Mesendoderm (in vitro differentiated cells): ENCODE results near the gene NKX1-1.
A peak's percentile ranks its signal among the peaks of the same experiment; 100 is the strongest.

Experiments
- DNase-seq: peaks from one replicate; pipeline ENCODE4 v3.0.0; 2013
- H2AK5ac ChIP-seq: 2 replicates; pipeline ENCODE4 v1.6.1; 2013; ENCODE audit warnings: low read length, inconsistent platforms
- H2BK120ac ChIP-seq: 2 replicates; pipeline ENCODE4 v1.6.1; 2013; ENCODE audit warnings: low read depth, mild to moderate bottlenecking, low read length, moderate library complexity, mixed read lengths
- H2BK15ac ChIP-seq: replicated peaks from 2 replicates; pipeline ENCODE4 v1.6.1; 2013; ENCODE audit warnings: low read depth, mild to moderate bottlenecking, moderate library complexity
- H2BK5ac ChIP-seq: 2 replicates; pipeline ENCODE4 v1.6.1; 2013; ENCODE audit warnings: low read length, inconsistent platforms
- H3K18ac ChIP-seq: 2 replicates; pipeline ENCODE4 v1.6.1; 2013; ENCODE audit warnings: mild to moderate bottlenecking, low read length, mixed read lengths
- H3K23ac ChIP-seq: one replicate; pipeline ENCODE4 v1.6.1; 2013; ENCODE audit warnings: low read length
- H3K27ac ChIP-seq: 2 replicates; pipeline ENCODE4 v1.5.1; 2013; ENCODE audit warnings: low read depth, mild to moderate bottlenecking, inconsistent platforms, low read length, moderate library complexity
- H3K27me3 ChIP-seq: 2 replicates; pipeline ENCODE4 v1.6.1; 2013; ENCODE audit warnings: low read length, control low read depth, mild to moderate bottlenecking, inconsistent platforms; ENCODE audit not compliant: insufficient read depth, poor library complexity
- H3K36me3 ChIP-seq: 2 replicates; pipeline ENCODE4 v1.6.1; 2013; ENCODE audit warnings: low read length, inconsistent platforms; ENCODE audit not compliant: control insufficient read depth, insufficient read depth
- H3K4ac ChIP-seq: one replicate; pipeline ENCODE4 v1.6.1; 2013; ENCODE audit warnings: low read depth, mild to moderate bottlenecking, low read length, moderate library complexity
- H3K4me1 ChIP-seq: 2 replicates; pipeline ENCODE4 v1.6.1; 2013; ENCODE audit warnings: low read depth, low read length, inconsistent platforms; ENCODE audit not compliant: control insufficient read depth
- H3K4me2 ChIP-seq: 2 replicates; pipeline ENCODE4 v1.6.1; 2013; ENCODE audit warnings: low read length
- H3K4me3 ChIP-seq: 2 replicates; pipeline ENCODE4 v1.5.1; 2013; ENCODE audit warnings: mild to moderate bottlenecking, low read length
- H3K56ac ChIP-seq: one replicate; pipeline ENCODE4 v1.6.1; 2013; ENCODE audit warnings: low read length
- H3K79me1 ChIP-seq: 2 replicates; pipeline ENCODE4 v1.6.1; 2013; ENCODE audit warnings: low read length, inconsistent platforms
- H3K79me2 ChIP-seq: 2 replicates; pipeline ENCODE4 v1.6.1; 2013; ENCODE audit warnings: mild to moderate bottlenecking, low read length; ENCODE audit not compliant: control insufficient read depth, insufficient read depth
- H3K9ac ChIP-seq: 2 replicates; pipeline ENCODE4 v1.6.1; 2013; ENCODE audit warnings: low read length, inconsistent platforms
- H4K5ac ChIP-seq: one replicate; pipeline ENCODE4 v1.6.1; 2013; ENCODE audit warnings: low read length
- H4K8ac ChIP-seq: one replicate; pipeline ENCODE4 v1.6.1; 2013; ENCODE audit warnings: low read depth, mild to moderate bottlenecking, control low read depth, low read length, moderate library complexity
- WGBS: extraction: QIAGEN DNeasy Blood & Tissue Kit; methylation state at CpG from one replicate; pipeline ENCODE4 v1.1.7; 2013; ENCODE audit warnings: low lambda C conversion rate, missing lambda C conversion rate; ENCODE audit not compliant: insufficient coverage; ENCODE audit errors: extremely low coverage; 5-methylcytosine and 5-hydroxymethylcytosine counted together

Gene NKX1-1

DNA sequence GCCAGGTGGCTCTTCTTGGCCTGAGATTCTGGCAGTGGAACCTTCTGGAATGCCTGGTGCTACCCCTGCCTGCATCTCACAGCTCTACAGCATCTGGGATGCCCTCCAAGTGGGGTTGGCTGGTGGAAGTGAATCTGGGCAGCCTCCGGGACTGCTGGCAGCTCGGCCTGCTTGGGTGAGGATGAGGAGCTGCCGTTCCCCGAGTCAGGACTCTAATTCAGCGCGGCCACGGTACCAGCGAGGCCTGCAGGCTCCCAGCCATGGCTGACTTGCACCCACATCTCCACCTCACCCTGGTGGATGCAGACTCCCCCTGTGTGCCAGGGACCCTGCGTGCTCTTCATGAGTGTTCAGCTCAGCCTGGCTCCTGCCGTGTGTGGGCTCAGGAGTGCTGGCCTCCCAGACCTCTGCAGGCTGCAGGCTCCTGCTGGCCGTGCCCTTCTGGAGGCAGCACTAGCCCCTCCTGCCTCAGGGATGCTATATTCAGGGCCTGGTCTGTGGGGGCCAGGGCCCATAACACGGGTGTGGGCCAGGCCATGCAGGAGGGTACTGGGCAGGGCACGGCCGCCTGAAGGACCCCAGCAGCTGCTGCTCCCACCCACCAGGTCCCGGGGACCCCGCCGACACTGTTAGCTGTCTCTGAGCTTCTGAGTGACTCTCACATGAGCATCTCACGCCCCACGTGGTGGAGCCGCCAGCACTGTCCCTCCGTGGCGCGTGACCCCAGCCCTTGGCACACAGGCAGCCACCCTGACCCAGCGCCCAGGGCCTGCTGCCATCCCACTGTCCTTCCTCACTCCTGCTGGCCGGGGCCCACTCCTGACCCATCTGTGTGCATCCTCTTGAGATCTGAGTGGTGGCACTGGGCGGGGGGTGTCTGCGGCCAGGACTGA, 48.6 kb downstream of the NKX1-1 start:
- DNase-seq = no peak
- Histone ChIP-seq H3K79me2 (no peaks in the 10 kb centered on the region), H3K9ac (no peak overlapping the region), H3K36me3 (no peaks in the 10 kb centered on the region), H3K23ac (no peak overlapping the region), H2BK120ac (no peak overlapping the region), H3K4me2 (no peak overlapping the region), H3K56ac (no peak overlapping the region), H3K4me3 (no peak overlapping the region), H4K8ac (no peak overlapping the region), H3K27me3 (no peaks in the 10 kb centered on the region), H3K79me1 (no peaks in the 10 kb centered on the region), H3K27ac (no peak overlapping the region), H3K4ac (no peak overlapping the region), H4K5ac (no peak overlapping the region), H3K18ac (no peak overlapping the region), H2BK5ac (no peak overlapping the region), H3K4me1 (no peaks in the 10 kb centered on the region), H2BK15ac (no peak overlapping the region), H2AK5ac (no peak overlapping the region)
- no CpG with 5 or more reads among the region's 27 CpGs for WGBS

DNA sequence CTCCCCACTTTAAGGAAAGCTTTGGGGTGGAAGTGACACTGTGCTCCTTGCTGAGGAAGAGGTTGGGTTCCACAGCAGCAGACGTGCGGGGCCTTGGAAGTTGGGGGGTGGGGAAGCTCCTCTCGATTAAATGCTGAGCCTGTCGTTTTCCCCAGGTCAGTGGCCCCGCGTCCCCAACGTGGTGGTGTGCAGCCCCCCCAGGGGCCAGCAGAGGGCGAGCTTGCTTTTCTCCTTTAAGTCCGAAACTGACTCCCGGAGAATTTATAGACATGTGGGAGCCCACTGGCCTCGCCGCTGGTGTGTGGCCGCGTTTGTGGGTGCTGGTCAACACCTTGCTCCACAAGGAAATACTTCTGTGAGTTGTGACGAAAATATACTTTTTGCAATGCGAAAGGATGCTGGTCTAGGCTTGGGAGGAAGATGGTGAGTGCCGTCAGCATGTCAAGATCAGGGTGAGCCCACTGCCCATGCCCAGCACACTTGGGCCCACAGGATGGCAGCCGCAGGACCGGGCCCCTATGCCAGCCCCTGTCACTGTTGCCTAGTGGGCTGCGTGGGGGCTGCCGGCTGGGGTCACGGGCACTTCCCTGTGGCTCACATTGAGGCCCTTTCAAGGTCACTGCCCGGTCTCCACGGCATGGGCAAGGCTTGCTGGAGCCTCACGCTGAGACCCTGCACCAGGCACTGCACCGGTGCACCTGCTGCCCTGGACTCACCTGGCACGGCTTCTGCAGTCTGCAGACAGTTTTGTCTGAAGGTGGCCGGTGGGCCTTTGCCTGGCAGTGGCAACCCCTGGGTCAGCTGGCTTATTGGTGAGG, 49.9 kb downstream of the NKX1-1 start:
- Histone ChIP-seq H2BK5ac (no peak overlapping the region), H3K79me2 (no peaks in the 10 kb centered on the region), H3K4ac (no peak overlapping the region), H4K5ac (no peak overlapping the region), H3K4me3 (no peak overlapping the region), H2BK120ac (no peak overlapping the region), H3K79me1 (no peaks in the 10 kb centered on the region), H3K27ac (no peak overlapping the region), H4K8ac (no peak overlapping the region), H3K4me2 (no peak overlapping the region), H3K36me3 (no peaks in the 10 kb centered on the region), H2BK15ac (no peak overlapping the region), H3K23ac (no peak overlapping the region), H3K56ac (no peak overlapping the region), H3K4me1 (no peaks in the 10 kb centered on the region), H3K9ac (no peak overlapping the region), H2AK5ac (no peak overlapping the region), H3K27me3 (no peaks in the 10 kb centered on the region), H3K18ac (no peak overlapping the region)
- peak; percentile 63 for DNase-seq
- WGBS = no CpG with 5 or more reads among the region's 28 CpGs

DNA sequence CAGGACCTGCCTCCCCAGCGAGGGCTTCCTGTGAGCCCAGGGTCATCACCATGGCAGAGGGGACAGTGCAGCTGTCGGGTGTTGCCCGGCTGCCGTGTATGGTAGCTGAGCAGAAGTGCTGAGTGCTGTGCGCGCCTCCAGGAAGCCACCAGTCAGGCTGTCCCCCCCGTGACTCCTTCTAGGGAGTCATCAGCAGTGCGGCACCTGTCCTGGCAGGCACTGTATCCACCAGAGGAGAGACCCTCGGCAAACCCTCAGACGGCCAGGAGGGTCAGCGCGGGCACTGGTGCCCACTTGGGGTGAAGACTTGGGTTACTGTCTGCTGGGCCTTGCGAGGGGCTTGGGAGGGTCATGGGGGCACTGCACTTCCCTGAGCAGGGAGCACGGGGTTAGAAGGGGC, 50.9 kb downstream of the NKX1-1 start:
- Histone ChIP-seq H2BK15ac (no peak overlapping the region), H4K5ac (no peak overlapping the region), H3K23ac (no peak overlapping the region), H3K4me3 (no peak overlapping the region), H3K79me1 (no peaks in the 10 kb centered on the region), H3K4ac (no peak overlapping the region), H2BK5ac (no peak overlapping the region), H2AK5ac (no peak overlapping the region), H2BK120ac (no peak overlapping the region), H3K36me3 (no peaks in the 10 kb centered on the region), H3K27ac (no peak overlapping the region), H3K4me1 (no peaks in the 10 kb centered on the region), H3K79me2 (no peaks in the 10 kb centered on the region), H3K56ac (no peak overlapping the region), H3K27me3 (no peaks in the 10 kb centered on the region), H3K4me2 (no peak overlapping the region), H3K9ac (no peak overlapping the region), H4K8ac (no peak overlapping the region), H3K18ac (no peak overlapping the region)
- no peak for DNase-seq
- WGBS = no CpG with 5 or more reads among the region's 14 CpGs

DNA sequence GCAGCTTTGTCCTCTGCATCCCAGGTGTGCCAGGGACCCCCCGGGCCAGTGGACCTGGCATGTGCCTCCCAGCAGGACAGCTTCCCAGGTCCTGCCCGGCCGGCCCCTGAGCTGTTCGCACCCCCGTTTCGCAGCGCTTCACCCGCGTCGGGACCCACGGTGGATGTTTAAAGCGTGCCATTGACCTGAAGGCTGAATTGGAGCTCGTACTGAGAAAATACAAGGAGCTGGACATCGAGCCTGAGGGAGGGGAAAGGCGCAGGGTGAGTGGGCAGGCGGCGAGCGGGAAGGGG, 51.3 kb downstream of the NKX1-1 start:
- H3K4me2 ChIP-seq = no peak overlapping the region
- no peak overlapping the region for H3K23ac ChIP-seq
- H3K4me3 ChIP-seq = no peak overlapping the region
- H3K27me3 ChIP-seq = no peaks in the 10 kb centered on the region
- H2BK120ac ChIP-seq = no peak overlapping the region
- no peak overlapping the region for H2AK5ac ChIP-seq
- no peaks in the 10 kb centered on the region for H3K4me1 ChIP-seq
- no peak for DNase-seq
- no peak overlapping the region for H4K5ac ChIP-seq
- H3K79me1 ChIP-seq = peaks cover under 1% of the 10 kb centered on the region
- H3K36me3 ChIP-seq = no peaks in the 10 kb centered on the region
- no peak overlapping the region for H4K8ac ChIP-seq
- H3K9ac ChIP-seq = no peak overlapping the region
- no peak overlapping the region for H3K18ac ChIP-seq
- no peak overlapping the region for H3K27ac ChIP-seq
- no CpG with 5 or more reads among the region's 18 CpGs for WGBS
- H3K56ac ChIP-seq = no peak overlapping the region
- H3K4ac ChIP-seq = no peak overlapping the region
- H2BK5ac ChIP-seq = no peak overlapping the region
- no peak overlapping the region for H2BK15ac ChIP-seq
- no peaks in the 10 kb centered on the region for H3K79me2 ChIP-seq

DNA sequence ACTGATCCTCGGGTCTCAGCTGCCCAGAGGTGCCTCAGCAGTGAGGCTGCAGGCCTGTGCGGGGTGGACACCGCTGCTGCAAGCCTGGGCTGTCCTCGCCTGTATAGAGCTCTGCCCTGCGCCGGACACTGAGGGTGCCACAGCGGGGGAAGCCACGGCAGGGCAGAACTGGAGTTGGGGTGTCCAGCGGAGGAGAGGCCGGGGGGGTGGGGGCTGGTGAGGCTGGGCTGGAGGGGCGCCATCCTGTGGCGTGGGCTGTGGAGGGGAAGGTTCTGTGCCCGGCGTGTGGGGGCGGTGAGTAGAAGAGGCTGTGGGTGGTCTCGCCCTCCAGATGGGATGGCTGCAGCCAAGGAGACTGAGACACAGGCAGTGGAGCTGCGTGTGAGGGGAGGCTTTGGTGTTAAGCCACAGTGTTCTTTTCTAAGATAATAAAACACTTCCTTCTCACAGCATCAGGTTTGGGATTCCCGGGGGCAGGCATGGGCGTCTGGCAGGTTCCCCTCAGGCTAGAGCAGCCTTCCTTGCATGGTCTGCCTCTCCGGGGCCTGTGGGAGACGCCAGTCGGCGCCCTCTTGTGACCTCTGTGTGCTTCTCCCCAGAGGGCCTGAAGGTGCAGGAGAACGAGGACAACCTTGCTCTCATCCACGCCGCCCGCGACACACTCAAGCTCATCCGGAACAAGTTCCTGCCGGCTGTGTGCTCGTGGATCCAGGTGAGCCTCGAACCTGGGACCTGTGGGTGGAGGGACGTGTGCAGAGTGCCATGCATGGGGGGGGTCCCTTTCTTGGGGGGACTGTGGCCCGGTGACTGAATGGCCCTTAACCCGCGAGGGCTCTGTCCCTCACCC, 51.9 kb downstream of the NKX1-1 start:
- no peak overlapping the region for H3K4me3 ChIP-seq
- H2BK15ac ChIP-seq = no peak overlapping the region
- H3K27ac ChIP-seq = no peak overlapping the region
- H2BK120ac ChIP-seq = no peak overlapping the region
- no peaks in the 10 kb centered on the region for H3K79me2 ChIP-seq
- no peak overlapping the region for H3K4ac ChIP-seq
- no peaks in the 10 kb centered on the region for H3K36me3 ChIP-seq
- H3K27me3 ChIP-seq = no peaks in the 10 kb centered on the region
- no peak overlapping the region for H3K18ac ChIP-seq
- no peaks in the 10 kb centered on the region for H3K4me1 ChIP-seq
- no peak overlapping the region for H4K8ac ChIP-seq
- no peak overlapping the region for H4K5ac ChIP-seq
- H3K23ac ChIP-seq = no peak overlapping the region
- no peak overlapping the region for H3K9ac ChIP-seq
- H3K4me2 ChIP-seq = no peak overlapping the region
- H2BK5ac ChIP-seq = no peak overlapping the region
- no peak overlapping the region for H2AK5ac ChIP-seq
- peaks cover 2% of the 10 kb centered on the region for H3K79me1 ChIP-seq
- DNase-seq = peak; percentile 53
- WGBS = no CpG with 5 or more reads among the region's 36 CpGs
- H3K56ac ChIP-seq = no peak overlapping the region
